GM18907 (cell line): Measurements from ENCODE around the gene MEIS3.
"Not testable (repeated sequence)": the region's sequence is repeated elsewhere in the genome, so short reads cannot be mapped to it uniquely, and the experiment has no call there.

Experiments
- ATAC-seq: cut with Tn5 transposase; IDR thresholded peaks from one replicate; pipeline ENCODE4 v1.9.1; 2021; ENCODE audit warnings: mild to moderate bottlenecking, moderate library complexity; ENCODE audit not compliant: unreplicated experiment

MEIS3 gene

GRCh38 chr19:47365455-47365854 is 53.9 kb downstream of the MEIS3 start:
- not testable (repeated sequence) for ATAC-seq

- ATAC-seq = no peak
These were observed 55.4 kb downstream of the MEIS3 start for GRCh38 chr19:47363758-47364531.

DNA sequence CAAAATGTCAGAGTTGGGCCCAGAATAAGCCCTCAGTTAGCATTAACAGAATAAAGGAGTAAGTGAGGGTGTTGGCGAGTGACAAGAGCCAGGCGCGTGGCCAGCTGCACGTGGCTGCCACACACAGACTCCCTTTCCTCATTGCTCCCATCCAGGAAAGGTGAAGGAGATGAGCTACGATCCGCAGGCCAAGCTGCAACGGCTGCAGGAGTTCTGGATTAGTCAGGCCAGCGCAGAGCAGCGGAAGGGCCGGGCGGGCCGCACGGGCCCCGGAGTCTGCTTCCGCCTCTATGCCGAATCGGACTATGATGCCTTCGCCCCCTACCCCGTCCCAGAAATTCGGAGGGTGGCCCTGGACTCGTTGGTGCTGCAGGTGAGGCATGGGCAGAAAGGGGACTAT is 57.0 kb downstream of the MEIS3 start:
- no peak for ATAC-seq

GRCh38 chr19:47358936-47359335 is 60.4 kb downstream of the MEIS3 start:
- ATAC-seq = no peak

DNA sequence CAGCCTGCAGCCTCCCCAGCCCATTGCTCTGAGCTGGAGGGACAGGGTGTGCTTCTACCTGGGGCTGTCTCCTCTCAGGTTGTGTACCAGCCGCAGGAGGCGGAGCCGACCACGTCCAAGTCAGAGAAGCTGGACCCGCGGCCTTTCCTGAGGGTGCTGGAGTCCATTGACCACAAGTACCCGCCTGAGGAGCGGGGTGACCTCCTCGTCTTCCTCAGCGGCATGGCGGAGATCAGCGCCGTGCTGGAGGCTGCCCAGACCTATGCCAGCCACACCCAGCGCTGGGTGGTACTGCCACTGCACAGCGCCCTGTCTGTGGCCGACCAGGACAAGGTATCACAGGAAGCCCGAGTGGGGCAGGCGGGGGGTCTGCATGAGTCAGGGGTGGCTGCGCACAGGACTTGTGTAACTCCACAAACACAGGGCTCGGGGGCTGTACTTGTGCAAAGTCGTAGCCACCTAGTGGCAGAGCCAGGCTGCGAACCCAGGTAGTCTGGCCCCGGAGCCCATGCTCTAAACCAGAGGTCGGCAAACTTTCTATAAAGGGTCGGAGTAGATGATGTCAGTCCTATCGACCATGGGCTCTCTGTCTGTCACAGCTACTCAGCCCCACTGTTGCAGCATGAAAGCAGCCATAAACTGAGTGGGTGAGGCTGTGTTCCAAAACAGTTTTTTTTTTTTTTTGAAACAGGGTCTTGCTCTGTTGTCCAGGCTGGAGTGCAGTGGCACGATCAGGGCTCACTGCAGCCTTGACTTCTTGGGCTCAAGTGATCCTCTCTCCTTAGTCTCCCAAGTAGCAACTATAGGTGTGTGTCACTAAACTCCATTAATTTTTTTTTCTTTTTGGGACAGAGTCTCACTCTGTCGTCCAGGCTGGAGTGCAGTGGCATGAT is 61.3 kb downstream of the MEIS3 start:
- no peak for ATAC-seq

GRCh38 chr19:47356900-47357299 is 62.4 kb downstream of the MEIS3 start:
- no peak for ATAC-seq

DNA sequence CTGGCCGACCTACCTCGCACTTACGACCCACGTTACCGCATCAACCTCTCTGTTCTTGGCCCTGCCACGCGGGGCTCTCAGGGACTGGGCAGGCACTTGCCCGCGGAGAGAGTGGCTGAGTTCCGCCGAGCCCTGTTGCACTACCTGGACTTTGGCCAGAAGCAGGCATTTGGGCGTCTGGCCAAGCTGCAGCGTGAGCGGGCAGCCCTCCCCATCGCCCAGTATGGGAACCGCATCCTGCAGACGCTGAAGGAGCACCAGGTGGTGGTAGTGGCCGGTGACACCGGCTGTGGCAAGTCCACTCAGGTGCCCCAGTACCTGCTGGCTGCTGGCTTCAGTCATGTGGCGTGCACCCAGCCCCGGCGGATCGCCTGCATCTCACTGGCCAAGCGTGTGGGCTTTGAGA is 66.0 kb downstream of the MEIS3 start:
- ATAC-seq = no peak
